Skeletal muscle tissue (tissue), 4 donors: Measurements from ENCODE around the gene NME4. TPM values are rescaled to one million over a fixed set of nuclear protein-coding genes. Genes with fewer than 3 reads are reported as not detected.

Experiments
- H3K27ac ChIP-seq: one replicate; pipeline ENCODE4 v1.7.0; 2013; ENCODE audit warnings: mild to moderate bottlenecking, low read depth, low read length, inconsistent platforms
- H3K27me3 ChIP-seq, 3 donors: one replicate each; pipeline ENCODE4 v1.7.0; 2013; ENCODE audit warnings: low read length in 3 of 3; ENCODE audit not compliant: control insufficient read depth in 3 of 3, insufficient read depth in 3 of 3
- H3K36me3 ChIP-seq, 3 donors: one replicate each; pipeline ENCODE4 v1.7.0; 2013; ENCODE audit warnings: low read length in 3 of 3; ENCODE audit not compliant: control insufficient read depth in 3 of 3, insufficient read depth in 3 of 3
- H3K4me1 ChIP-seq, 3 donors: one replicate each; pipeline ENCODE4 v1.7.0; 2013; ENCODE audit warnings: low read length in 3 of 3, mild to moderate bottlenecking in 3 of 3; ENCODE audit not compliant: control insufficient read depth in 3 of 3, insufficient read depth in 3 of 3
- H3K4me3 ChIP-seq, 3 donors: one replicate each; pipeline ENCODE4 v1.7.0; 2013; ENCODE audit warnings: low read length in 3 of 3
- H3K9ac ChIP-seq, 3 donors: one replicate each; pipeline ENCODE4 v1.7.0; 2013; ENCODE audit warnings: low read length in 3 of 3, mild to moderate bottlenecking in 3 of 3, moderate library complexity in 2 of 3, low read depth in 1 of 3
- H3K9me3 ChIP-seq, 3 donors: one replicate each; pipeline ENCODE4 v1.7.0; 2013; ENCODE audit warnings: low read length in 3 of 3; ENCODE audit not compliant: control insufficient read depth in 3 of 3
- total RNA-seq: library from RNA; depleted of rRNA; stranded (reverse); fragments of >200 nt; gene quantifications from one replicate; pipeline ENCODE4 v1.2.3, GENCODE V29; 2014
- donor health status: Osteomylitis.

The NME4 gene
- total RNA-seq, 1 donor from 2014 or later, result 21.4 TPM

GRCh38 chr16:396199-396598, 800 bp upstream of the NME4 start:
- H3K27ac ChIP-seq, result no peak overlapping the region
- peaks cover 9 to 11% (median 11%) of the 10 kb centered on the region in 3 donors for H3K36me3 ChIP-seq
- H3K4me3 ChIP-seq, result peak overlapping the region in 1 of 3 donors; percentile 66
- H3K9me3 ChIP-seq, result peaks cover 0 to 3% (median 0%) of the 10 kb centered on the region in 3 donors
- H3K9ac ChIP-seq, result no peak overlapping the region
- H3K4me1 ChIP-seq, result peaks cover 16 to 33% (median 23%) of the 10 kb centered on the region in 3 donors
- H3K27me3 ChIP-seq, result no peaks in the 10 kb centered on the region

- H3K36me3 ChIP-seq, result peaks cover 9 to 11% (median 11%) of the 10 kb centered on the region in 3 donors
- H3K4me3 ChIP-seq, result peak overlapping the region; percentile 66 to 69 (median 66)
- H3K4me1 ChIP-seq, result peaks cover 16 to 33% (median 22%) of the 10 kb centered on the region in 3 donors
- H3K27ac ChIP-seq, result no peak overlapping the region
- H3K27me3 ChIP-seq, result no peaks in the 10 kb centered on the region
- peak overlapping the region in 2 of 3 donors; percentile 20 to 33 for H3K9ac ChIP-seq
- H3K9me3 ChIP-seq, result peaks cover 0 to 3% (median 0%) of the 10 kb centered on the region in 3 donors
These were observed 394 bp upstream of the NME4 start for GRCh38 chr16:396605-397004.

GRCh38 chr16:397736-398332, 835 bp downstream of the NME4 start:
- Histone ChIP-seq H3K36me3 (peaks cover 9 to 11% (median 9%) of the 10 kb centered on the region in 3 donors), H3K4me3 (peak overlapping the region; percentile 41 to 58 (median 51)), H3K9me3 (no peaks in the 10 kb centered on the region), H3K4me1 (peaks cover 16 to 33% (median 20%) of the 10 kb centered on the region in 3 donors), H3K9ac (peak overlapping the region; percentile 57 to 78 (median 66)), H3K27me3 (no peaks in the 10 kb centered on the region), H3K27ac (peak overlapping the region; percentile 60)

- Histone ChIP-seq H3K9ac (peak overlapping the region in 2 of 3 donors; percentile 66 to 78), H3K27ac (peak overlapping the region; percentile 60), H3K36me3 (peaks cover 9 to 11% (median 9%) of the 10 kb centered on the region in 3 donors), H3K9me3 (no peaks in the 10 kb centered on the region), H3K27me3 (no peaks in the 10 kb centered on the region), H3K4me3 (peak overlapping the region in 1 of 3 donors; percentile 58), H3K4me1 (peaks cover 16 to 33% (median 20%) of the 10 kb centered on the region in 3 donors)
These were observed 1.8 kb downstream of the NME4 start for GRCh38 chr16:398561-399339.

GRCh38 chr16:399340-400019, 2.5 kb downstream of the NME4 start:
- Histone ChIP-seq H3K27me3 (no peaks in the 10 kb centered on the region), H3K9me3 (no peaks in the 10 kb centered on the region), H3K4me1 (peaks cover 16 to 33% (median 20%) of the 10 kb centered on the region in 3 donors), H3K36me3 (peaks cover 9 to 11% (median 9%) of the 10 kb centered on the region in 3 donors), H3K9ac (peak overlapping the region in 1 of 3 donors; percentile 3), H3K27ac (no peak overlapping the region), H3K4me3 (no peak overlapping the region)

DNA sequence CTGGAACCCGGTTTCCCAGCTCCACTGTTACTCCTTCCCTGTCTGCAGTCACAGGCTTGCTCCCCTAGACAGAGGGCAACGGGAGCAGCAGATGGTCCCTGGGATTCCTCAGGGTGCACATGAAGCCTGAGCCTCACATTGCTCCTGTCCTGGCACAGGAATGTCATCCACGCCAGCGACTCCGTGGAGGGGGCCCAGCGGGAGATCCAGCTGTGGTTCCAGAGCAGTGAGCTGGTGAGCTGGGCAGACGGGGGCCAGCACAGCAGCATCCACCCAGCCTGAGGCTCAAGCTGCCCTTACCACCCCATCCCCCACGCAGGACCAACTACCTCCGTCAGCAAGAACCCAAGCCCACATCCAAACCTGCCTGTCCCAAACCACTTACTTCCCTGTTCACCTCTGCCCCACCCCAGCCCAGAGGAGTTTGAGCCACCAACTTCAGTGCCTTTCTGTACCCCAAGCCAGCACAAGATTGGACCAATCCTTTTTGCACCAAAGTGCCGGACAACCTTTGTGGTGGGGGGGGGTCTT, 3.1 kb downstream of the NME4 start:
- no peaks in the 10 kb centered on the region for H3K9me3 ChIP-seq
- H3K36me3 ChIP-seq, result peaks cover 9 to 11% (median 9%) of the 10 kb centered on the region in 3 donors
- H3K4me3 ChIP-seq, result peak overlapping the region in 2 of 3 donors; percentile 35 to 56
- no peak overlapping the region for H3K27ac ChIP-seq
- peak overlapping the region in 1 of 3 donors; percentile 3 for H3K9ac ChIP-seq
- no peaks in the 10 kb centered on the region for H3K27me3 ChIP-seq
- H3K4me1 ChIP-seq, result peaks cover 16 to 33% (median 20%) of the 10 kb centered on the region in 3 donors

- peak within 1 kb of the TSS; percentile 78 to 88 (median 87) for H3K4me3 ChIP-seq
- peak within 1 kb of the TSS; percentile 85 to 91 (median 86) for H3K9ac ChIP-seq
- peaks cover 16 to 29% (median 20%) of the 10 kb centered on the region in 3 donors for H3K4me1 ChIP-seq
- H3K36me3 ChIP-seq, result peaks cover 9 to 11% (median 9%) of the 10 kb centered on the region in 3 donors
- H3K27ac ChIP-seq, result peak within 1 kb of the TSS; percentile 84
- H3K9me3 ChIP-seq, result no peaks in the 10 kb centered on the region
- H3K27me3 ChIP-seq, result no peaks in the 10 kb centered on the region
These were observed 4.7 kb downstream of the NME4 start, which contains the start of gene DECR2 for GRCh38 chr16:401468-402348. TSS of gene DECR2 (plus strand) at chr16:401885. CDS start at chr16:401964, 79 bp downstream.

GRCh38 chr16:404971-405486, 8.0 kb downstream of the NME4 start:
- Histone ChIP-seq H3K27me3 (no peaks in the 10 kb centered on the region), H3K27ac (no peak overlapping the region), H3K9ac (no peak overlapping the region), H3K36me3 (peaks cover 3 to 9% (median 6%) of the 10 kb centered on the region in 3 donors), H3K4me1 (peaks cover 4 to 7% (median 5%) of the 10 kb centered on the region in 3 donors), H3K9me3 (no peaks in the 10 kb centered on the region), H3K4me3 (no peak overlapping the region)
